H9 (cell line): ENCODE data around the gene EOLA2. TPM values are rescaled to one million over a fixed set of nuclear protein-coding genes. Genes with fewer than 3 reads are reported as not detected.
"Not testable (repeated sequence)": the region's sequence is repeated elsewhere in the genome, so short reads cannot be mapped to it uniquely, and the experiment has no call there.

Source experiments
- DNase-seq: peaks from one replicate; pipeline ENCODE4 v3.0.0-alpha.2; 2017
- H2AFZ ChIP-seq: one replicate; pipeline ENCODE4 v1.6.1; 2013; ENCODE audit warnings: mild to moderate bottlenecking, low read length, control low read depth, moderate library complexity
- H2AK5ac ChIP-seq: 2 replicates; pipeline ENCODE4 v1.6.1; 2013; ENCODE audit warnings: low read length, control low read depth, mixed read lengths; ENCODE audit not compliant: insufficient read length
- H2BK120ac ChIP-seq: one replicate; pipeline ENCODE4 v1.6.1; 2013; ENCODE audit warnings: low read depth, mild to moderate bottlenecking, low read length, control low read depth, inconsistent platforms; ENCODE audit not compliant: poor library complexity, severe bottlenecking
- H2BK12ac ChIP-seq: 2 replicates; pipeline ENCODE4 v1.6.1; 2013; ENCODE audit warnings: low read length, control low read depth, mixed read lengths, low read depth; ENCODE audit not compliant: insufficient read length
- H2BK15ac ChIP-seq: 2 replicates; pipeline ENCODE4 v1.6.1; 2013; ENCODE audit warnings: low read depth, low read length, control low read depth
- H2BK20ac ChIP-seq: one replicate; pipeline ENCODE4 v1.6.1; 2013; ENCODE audit warnings: low read depth, mild to moderate bottlenecking, low read length, control low read depth, inconsistent platforms; ENCODE audit not compliant: poor library complexity, severe bottlenecking
- H2BK5ac ChIP-seq: 2 replicates; pipeline ENCODE4 v1.6.1; 2013; ENCODE audit warnings: low read length, control low read depth, mixed read lengths; ENCODE audit not compliant: insufficient read length
- H3K14ac ChIP-seq: 2 replicates; pipeline ENCODE4 v1.6.1; 2013; ENCODE audit warnings: low read length, control low read depth; ENCODE audit not compliant: insufficient read depth
- H3K18ac ChIP-seq: 2 replicates; pipeline ENCODE4 v1.6.1; 2013; ENCODE audit warnings: low read depth, mild to moderate bottlenecking, mixed read lengths, low read length, control low read depth; ENCODE audit not compliant: insufficient read length
- H3K23ac ChIP-seq: 2 replicates; pipeline ENCODE4 v1.6.1; 2013; ENCODE audit warnings: low read length, control low read depth, mixed read lengths, low read depth; ENCODE audit not compliant: insufficient read length
- H3K23me2 ChIP-seq: 2 replicates; pipeline ENCODE4 v1.6.1; 2013; ENCODE audit warnings: low read depth, mild to moderate bottlenecking, mixed read lengths, low read length, control low read depth; ENCODE audit not compliant: insufficient read length, poor library complexity, severe bottlenecking
- H3K27ac ChIP-seq: 2 replicates; pipeline ENCODE4 v1.5.1; 2013; ENCODE audit warnings: low read length, control low read depth, mixed read lengths, low read depth; ENCODE audit not compliant: insufficient read length
- H3K27me3 ChIP-seq: 2 replicates; pipeline ENCODE4 v1.6.1; 2013; ENCODE audit warnings: low read length, control low read depth, inconsistent platforms; ENCODE audit not compliant: insufficient read depth
- H3K4ac ChIP-seq: 2 replicates; pipeline ENCODE4 v1.6.1; 2013; ENCODE audit warnings: low read depth, mild to moderate bottlenecking, control low read depth, inconsistent platforms, low read length, moderate library complexity
- H3K4me1 ChIP-seq: 2 replicates; pipeline ENCODE4 v1.6.1; 2013; ENCODE audit warnings: low read length, control low read depth, inconsistent platforms; ENCODE audit not compliant: insufficient read depth
- H3K4me2 ChIP-seq: 2 replicates; pipeline ENCODE4 v1.6.1; 2013; ENCODE audit warnings: low read length, control low read depth, mixed read lengths; ENCODE audit not compliant: insufficient read length, insufficient read depth
- H3K56ac ChIP-seq: 2 replicates; pipeline ENCODE4 v1.6.1; 2013; ENCODE audit warnings: low read depth, mild to moderate bottlenecking, mixed read lengths, low read length, control low read depth; ENCODE audit not compliant: insufficient read length
- H3K79me1 ChIP-seq: 2 replicates; pipeline ENCODE4 v1.6.1; 2013; ENCODE audit warnings: low read depth, mild to moderate bottlenecking, moderate library complexity, low read length, control low read depth, inconsistent platforms; ENCODE audit not compliant: insufficient read depth, poor library complexity, severe bottlenecking
- H3K79me2 ChIP-seq: 2 replicates; pipeline ENCODE4 v1.6.1; 2013; ENCODE audit warnings: low read length, control low read depth, inconsistent platforms; ENCODE audit not compliant: insufficient read depth
- H3K9ac ChIP-seq: 2 replicates; pipeline ENCODE4 v1.6.1; 2013; ENCODE audit warnings: low read length, control low read depth, mixed read lengths; ENCODE audit not compliant: insufficient read length; ENCODE audit errors: extremely low read depth
- H3K9me3 ChIP-seq: one replicate; pipeline ENCODE4 v1.6.1; 2013; ENCODE audit warnings: low read depth, low read length, inconsistent platforms; ENCODE audit not compliant: control insufficient read depth
- H3T11ph ChIP-seq: one replicate; pipeline ENCODE4 v1.6.1; 2013; ENCODE audit warnings: mild to moderate bottlenecking, low read length, control low read depth, inconsistent platforms
- H4K20me1 ChIP-seq: one replicate; pipeline ENCODE4 v1.6.1; 2013; ENCODE audit not compliant: control insufficient read depth, insufficient read length, insufficient read depth
- H4K5ac ChIP-seq: 2 replicates; pipeline ENCODE4 v1.6.1; 2013; ENCODE audit warnings: low read depth, mild to moderate bottlenecking, mixed read lengths, low read length, control low read depth; ENCODE audit not compliant: insufficient read length
- H4K8ac ChIP-seq: replicated peaks from 2 replicates; pipeline ENCODE4 v1.6.1; 2013; ENCODE audit warnings: low read length, control low read depth, mixed read lengths, low read depth; ENCODE audit not compliant: insufficient read length
- H4K91ac ChIP-seq: 2 replicates; pipeline ENCODE4 v1.6.1; 2013; ENCODE audit warnings: low read depth, mild to moderate bottlenecking, moderate library complexity, mixed read lengths, low read length, control low read depth; ENCODE audit not compliant: insufficient read length
- H3K27ac Mint-ChIP-seq, 3 experiments: 2 replicates in 2 of 3; 3 replicates in 1 of 3; pipeline ENCODE4 v1.8.0; 2020 to 2021; ENCODE audit warnings: mixed read lengths in 3 of 3, mild to moderate bottlenecking in 1 of 3, moderate library complexity in 1 of 3
- H3K27me3 Mint-ChIP-seq: 2 replicates; pipeline ENCODE4 v1.8.0; 2021; ENCODE audit warnings: low read depth, mild to moderate bottlenecking, moderate library complexity, mixed read lengths
- H3K36me3 Mint-ChIP-seq, 3 experiments: 2 replicates in 2 of 3; 3 replicates in 1 of 3; pipeline ENCODE4 v1.8.0; 2020 to 2021; ENCODE audit warnings: low read depth in 3 of 3, mixed read lengths in 3 of 3; ENCODE audit not compliant: insufficient read depth in 1 of 3
- H3K4me1 Mint-ChIP-seq, 2 experiments: 2 replicates each; pipeline ENCODE4 v1.8.0; 2020; ENCODE audit warnings: mixed read lengths in 2 of 2
- H3K4me3 Mint-ChIP-seq, 2 experiments: 2 replicates in 1 of 2; 3 replicates in 1 of 2; pipeline ENCODE4 v1.8.0; 2020 to 2021; ENCODE audit warnings: mild to moderate bottlenecking in 2 of 2, mixed read lengths in 2 of 2, moderate library complexity in 1 of 2
- H3K9me3 Mint-ChIP-seq, 2 experiments: 2 replicates in 1 of 2; 3 replicates in 1 of 2; pipeline ENCODE4 v1.8.0; 2020; ENCODE audit warnings: mild to moderate bottlenecking in 2 of 2, mixed read lengths in 2 of 2, moderate library complexity in 1 of 2
- WGBS: extraction: QIAGEN DNeasy Blood & Tissue Kit; methylation state at CpG from one replicate; pipeline ENCODE4 v1.1.7; 2013; ENCODE audit warnings: missing lambda C conversion rate, low lambda C conversion rate, mixed read lengths; ENCODE audit not compliant: insufficient read length; ENCODE audit errors: extremely low coverage; 5-methylcytosine and 5-hydroxymethylcytosine counted together
- total RNA-seq: library from RNA; stranded (reverse); gene quantifications from 2 replicates; pipeline ENCODE4 v1.2.1, GENCODE V29; 2021

EOLA2 gene
- total RNA-seq, 1 experiment from 2014 or later, result 38.9 TPM

DNA sequence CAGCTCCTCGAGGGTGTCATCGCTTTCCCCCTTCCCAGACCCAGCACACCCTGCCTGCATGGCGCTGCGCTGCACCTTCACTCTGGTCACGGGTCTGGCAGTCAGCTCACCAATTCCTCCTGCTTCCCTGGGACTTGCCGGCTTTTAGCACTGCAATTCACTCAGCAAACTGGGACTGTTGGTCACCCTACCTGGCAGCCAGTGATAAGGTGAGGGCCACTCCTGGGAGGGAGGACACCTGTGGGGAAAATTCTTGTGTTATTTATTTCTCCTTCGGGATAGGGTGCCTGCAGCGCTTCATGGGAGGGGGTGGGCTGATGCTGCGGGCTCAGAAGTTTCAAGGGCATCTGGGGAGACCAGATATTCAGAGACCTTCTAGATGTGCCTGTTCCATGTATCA, 7.5 kb upstream of the EOLA2 start:
- H2BK5ac ChIP-seq, H2BK120ac ChIP-seq, H3K27me3 Mint-ChIP-seq, H3K27ac ChIP-seq, H3K14ac ChIP-seq, H4K5ac ChIP-seq, H3K9ac ChIP-seq, H3K4me2 ChIP-seq, H3K79me1 ChIP-seq, H4K91ac ChIP-seq, H3K23me2 ChIP-seq, H2BK15ac ChIP-seq, H3K4me1 ChIP-seq, H3K4me3 Mint-ChIP-seq, H3K18ac ChIP-seq, H2AK5ac ChIP-seq, H2BK20ac ChIP-seq, H2BK12ac ChIP-seq, H3T11ph ChIP-seq, H3K27ac Mint-ChIP-seq, DNase-seq, H2AFZ ChIP-seq, H4K8ac ChIP-seq, H3K4ac ChIP-seq, H3K23ac ChIP-seq, H3K79me2 ChIP-seq, H3K56ac ChIP-seq, H3K27me3 ChIP-seq, H4K20me1 ChIP-seq: not testable (repeated sequence)
- Mint-ChIP-seq H3K9me3 (peaks cover 58 to 68% of the 10 kb centered on the region in 2 experiments), H3K36me3 (peaks cover 21 to 54% (median 53%) of the 10 kb centered on the region in 3 experiments), H3K4me1 (peaks cover 15 to 18% of the 10 kb centered on the region in 2 experiments)
- H3K9me3 ChIP-seq, result peaks cover 20% of the 10 kb centered on the region
- WGBS, result no CpG with 5 or more reads among the region's 9 CpGs

DNA sequence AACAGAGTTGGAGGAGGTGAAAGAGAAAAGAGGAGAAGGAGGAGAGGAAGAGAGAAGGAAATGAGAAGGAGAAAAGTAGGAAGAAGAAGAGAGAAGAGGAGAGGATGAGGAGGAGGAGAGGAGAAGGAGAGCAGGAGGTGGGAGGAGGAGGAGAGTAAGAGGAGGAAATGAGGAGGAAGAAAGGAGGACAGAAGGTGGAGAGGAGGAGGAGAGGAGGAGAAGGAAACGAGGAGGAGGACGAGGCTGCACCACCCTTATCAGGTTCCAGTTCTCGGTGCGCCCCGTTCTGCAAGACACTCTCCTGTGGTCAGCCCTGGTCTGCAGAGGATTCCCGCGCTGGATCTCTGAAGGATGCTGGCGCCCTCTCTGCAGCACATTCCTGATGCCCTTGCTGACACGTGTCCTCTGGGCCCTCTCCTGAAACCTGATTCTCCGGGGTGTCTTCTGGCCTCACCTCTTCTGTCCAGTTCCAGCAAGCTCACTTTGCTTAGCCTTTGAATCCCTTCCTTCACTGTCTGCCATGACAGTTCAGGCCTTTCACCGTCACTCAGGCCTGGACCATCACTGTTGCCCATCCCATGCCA, 6.9 kb upstream of the EOLA2 start:
- not testable (repeated sequence) for H3K14ac ChIP-seq, H3K27ac ChIP-seq, H3K79me1 ChIP-seq, H4K20me1 ChIP-seq, H2BK5ac ChIP-seq, H2AK5ac ChIP-seq, H3K4me1 ChIP-seq, H4K5ac ChIP-seq, H3K18ac ChIP-seq, H4K91ac ChIP-seq, DNase-seq, H2BK15ac ChIP-seq, H2BK120ac ChIP-seq, H3K23ac ChIP-seq, H4K8ac ChIP-seq, H3K56ac ChIP-seq, H3K4me3 Mint-ChIP-seq, H3K4ac ChIP-seq, H2BK20ac ChIP-seq, H3K27ac Mint-ChIP-seq, H3K79me2 ChIP-seq, H3K23me2 ChIP-seq, H3T11ph ChIP-seq, H2BK12ac ChIP-seq, H2AFZ ChIP-seq, H3K27me3 ChIP-seq, H3K9ac ChIP-seq, H3K27me3 Mint-ChIP-seq, H3K4me2 ChIP-seq
- H3K4me1 Mint-ChIP-seq, result peaks cover 15 to 18% of the 10 kb centered on the region in 2 experiments
- peaks cover 21 to 50% (median 49%) of the 10 kb centered on the region in 3 experiments for H3K36me3 Mint-ChIP-seq
- WGBS, result no CpG with 5 or more reads among the region's 11 CpGs
- peaks cover 60 to 65% of the 10 kb centered on the region in 2 experiments for H3K9me3 Mint-ChIP-seq
- H3K9me3 ChIP-seq, result peaks cover 15% of the 10 kb centered on the region
